ENCODE data around the gene KLF5. TPM values are rescaled to one million over a fixed set of nuclear protein-coding genes. Genes with fewer than 3 reads are reported as not detected.

Gene KLF5
- total RNA-seq, 1 donor from 2014 or later = 21.4 TPM

- H3K27ac Mint-ChIP-seq (ENCODE audit: unreplicated experiment) = no peak overlapping the region
- TF ChIP-seq EZH2 (IDR thresholded peaks at IDR 0.05; ENCODE audit: insufficient read depth, low read length) (no peak), CTCF (IDR thresholded peaks at IDR 0.05; ENCODE audit: insufficient read depth, low read depth, low read length) (no peak)
- FAIRE-seq = no peak
Measured at GRCh38 chr13:73088332-73088935, 29.6 kb downstream of the KLF5 start.

GRCh38 chr13:73089213-73089612 is 30.4 kb downstream of the KLF5 start:
- H3K79me2 ChIP-seq (ENCODE audit: insufficient read depth, low read length) = no peaks in the 10 kb centered on the region
- Mint-ChIP-seq H3K27ac (ENCODE audit: unreplicated experiment) (peak overlapping the region; percentile 47), H3K36me3 (ENCODE audit: low read depth, unreplicated experiment) (no peaks in the 10 kb centered on the region), H3K4me3 (ENCODE audit: unreplicated experiment) (no peak overlapping the region), H3K9me3 (ENCODE audit: unreplicated experiment) (no peaks in the 10 kb centered on the region), H3K4me1 (ENCODE audit: low read depth, unreplicated experiment) (peaks cover 4% of the 10 kb centered on the region), H3K27me3 (ENCODE audit: low read depth, unreplicated experiment) (no peaks in the 10 kb centered on the region)
- no peak overlapping the region for H3K4me3 ChIP-seq (ENCODE audit: insufficient read depth, low read depth, low read length)
- no peak overlapping the region for H3K4me2 ChIP-seq (ENCODE audit: low read length)
- H4K20me1 ChIP-seq (ENCODE audit: insufficient read depth, low read length) = no peaks in the 10 kb centered on the region
- FAIRE-seq = no peak
- H3K4me1 ChIP-seq (ENCODE audit: insufficient read depth, low read length) = peaks cover 9% of the 10 kb centered on the region
- no peaks in the 10 kb centered on the region for H3K36me3 ChIP-seq (ENCODE audit: insufficient read depth, low read length)
- no peaks in the 10 kb centered on the region for H3K27me3 ChIP-seq (ENCODE audit: insufficient read depth, low read length)
- TF ChIP-seq CTCF (IDR thresholded peaks at IDR 0.05; ENCODE audit: insufficient read depth, low read depth, low read length) (no peak), EZH2 (IDR thresholded peaks at IDR 0.05; ENCODE audit: insufficient read depth, low read length) (no peak)
- H3K27ac ChIP-seq (ENCODE audit: low read depth, low read length) = no peak overlapping the region
- no peak overlapping the region for H2AFZ ChIP-seq (ENCODE audit: low read depth, low read length)
- peaks cover 8% of the 10 kb centered on the region for H3K9me3 ChIP-seq (ENCODE audit: insufficient read depth, low read depth, low read length)
- H3K9ac ChIP-seq (ENCODE audit: low read length) = no peak overlapping the region
- DNase-seq (ENCODE audit: low read depth) = no peak

More at GRCh38 chr13:73088332-73088935, 29.6 kb downstream of the KLF5 start:
- H3K4me2 ChIP-seq (ENCODE audit: low read length) = no peak overlapping the region
- no peak for DNase-seq (ENCODE audit: low read depth)
- no peaks in the 10 kb centered on the region for H3K79me2 ChIP-seq (ENCODE audit: insufficient read depth, low read length)
- H4K20me1 ChIP-seq (ENCODE audit: insufficient read depth, low read length) = no peaks in the 10 kb centered on the region
- no peaks in the 10 kb centered on the region for H3K36me3 ChIP-seq (ENCODE audit: insufficient read depth, low read length)
- Mint-ChIP-seq H3K36me3 (ENCODE audit: low read depth, unreplicated experiment) (no peaks in the 10 kb centered on the region), H3K4me1 (ENCODE audit: low read depth, unreplicated experiment) (peaks cover 4% of the 10 kb centered on the region), H3K9me3 (ENCODE audit: unreplicated experiment) (no peaks in the 10 kb centered on the region), H3K27me3 (ENCODE audit: low read depth, unreplicated experiment) (no peaks in the 10 kb centered on the region), H3K4me3 (ENCODE audit: unreplicated experiment) (no peak overlapping the region)
- no peak overlapping the region for H3K4me3 ChIP-seq (ENCODE audit: insufficient read depth, low read depth, low read length)
- no peak overlapping the region for H3K27ac ChIP-seq (ENCODE audit: low read depth, low read length)
- H2AFZ ChIP-seq (ENCODE audit: low read depth, low read length) = no peak overlapping the region
- no peak overlapping the region for H3K9ac ChIP-seq (ENCODE audit: low read length)
- peaks cover 8% of the 10 kb centered on the region for H3K9me3 ChIP-seq (ENCODE audit: insufficient read depth, low read depth, low read length)
- H3K27me3 ChIP-seq (ENCODE audit: insufficient read depth, low read length) = no peaks in the 10 kb centered on the region
- H3K4me1 ChIP-seq (ENCODE audit: insufficient read depth, low read length) = peaks cover 9% of the 10 kb centered on the region

GRCh38 chr13:73090116-73090822 is 31.5 kb downstream of the KLF5 start:
- FAIRE-seq (peak; percentile 80), DNase-seq (ENCODE audit: low read depth) (peak; percentile 93)
- Mint-ChIP-seq H3K4me3 (ENCODE audit: unreplicated experiment) (peak overlapping the region; percentile 41), H3K4me1 (ENCODE audit: low read depth, unreplicated experiment) (peaks cover 4% of the 10 kb centered on the region), H3K36me3 (ENCODE audit: low read depth, unreplicated experiment) (no peaks in the 10 kb centered on the region), H3K27ac (ENCODE audit: unreplicated experiment) (peak overlapping the region; percentile 85), H3K9me3 (ENCODE audit: unreplicated experiment) (no peaks in the 10 kb centered on the region), H3K27me3 (ENCODE audit: low read depth, unreplicated experiment) (no peaks in the 10 kb centered on the region)
- Histone ChIP-seq H3K4me1 (ENCODE audit: insufficient read depth, low read length) (peaks cover 9% of the 10 kb centered on the region), H3K9me3 (ENCODE audit: insufficient read depth, low read depth, low read length) (peaks cover 8% of the 10 kb centered on the region), H3K4me3 (ENCODE audit: insufficient read depth, low read depth, low read length) (no peak overlapping the region), H3K27ac (ENCODE audit: low read depth, low read length) (peak overlapping the region; percentile 68), H3K36me3 (ENCODE audit: insufficient read depth, low read length) (no peaks in the 10 kb centered on the region), H3K79me2 (ENCODE audit: insufficient read depth, low read length) (no peaks in the 10 kb centered on the region), H3K4me2 (ENCODE audit: low read length) (peak overlapping the region; percentile 33), H3K9ac (ENCODE audit: low read length) (peak overlapping the region; percentile 32), H4K20me1 (ENCODE audit: insufficient read depth, low read length) (no peaks in the 10 kb centered on the region), H3K27me3 (ENCODE audit: insufficient read depth, low read length) (no peaks in the 10 kb centered on the region), H2AFZ (ENCODE audit: low read depth, low read length) (no peak overlapping the region)
- TF ChIP-seq EZH2 (IDR thresholded peaks at IDR 0.05; ENCODE audit: insufficient read depth, low read length) = no peak
- no peak for TF ChIP-seq CTCF (IDR thresholded peaks at IDR 0.05; ENCODE audit: insufficient read depth, low read depth, low read length)

Data from astrocyte (in vitro differentiated cells and primary cell).